HepG2 (cell line): ENCODE results near the gene ZNF575. TPM values are rescaled to one million over a fixed set of nuclear protein-coding genes. Genes with fewer than 3 reads are reported as not detected.
A peak's percentile ranks its signal among the peaks of the same experiment; 100 is the strongest.

Experiments
- CCAR2 ChIP-seq: fragments of 200-400 bp; formaldehyde crosslinking; optimal IDR thresholded peaks from 2 replicates; pipeline ENCODE3; 2018; ENCODE audit warnings: low read depth, mild to moderate bottlenecking, low read length, moderate library complexity
- CEBPG ChIP-seq: IDR thresholded peaks from 2 replicates; pipeline ENCODE4 v1.6.1; 2016
- NCOA1 ChIP-seq: sonication (generic); formaldehyde crosslinking; IDR thresholded peaks from 2 replicates; pipeline ENCODE4 v1.9.0; 2021; ENCODE audit warnings: missing genetic modification reagents
- POLR2G ChIP-seq: fragments of 200-400 bp; formaldehyde crosslinking; IDR thresholded peaks from 2 replicates; pipeline ENCODE4 v1.6.1; 2018; ENCODE audit warnings: mild to moderate bottlenecking, low read depth, low read length, moderate library complexity
- RXRA ChIP-seq: sonication (generic); formaldehyde crosslinking; IDR thresholded peaks from 2 replicates; pipeline ENCODE4 v1.5.1; 2020; ENCODE audit warnings: missing genetic modification reagents
- SMARCE1 ChIP-seq: fragments of 450-650 bp; IDR thresholded peaks from 2 replicates; pipeline ENCODE4 v1.6.1; 2017; ENCODE audit warnings: borderline replicate concordance
- SRSF9 ChIP-seq: fragments of 200-400 bp; formaldehyde crosslinking; IDR thresholded peaks from 2 replicates; pipeline ENCODE4 v1.6.1; 2018; ENCODE audit warnings: borderline replicate concordance, mild to moderate bottlenecking, low read depth, low read length; ENCODE audit not compliant: insufficient read depth, poor library complexity, severe bottlenecking
- XRCC5 ChIP-seq: fragments of 200-400 bp; formaldehyde crosslinking; optimal IDR thresholded peaks from 2 replicates; pipeline ENCODE3; 2017; ENCODE audit warnings: mild to moderate bottlenecking, low read length
- ZNF17 ChIP-seq: sonication (generic); formaldehyde crosslinking; IDR thresholded peaks from 2 replicates; pipeline ENCODE4 v1.5.0; 2020; ENCODE audit warnings: mild to moderate bottlenecking, missing genetic modification reagents
- ZNF329 ChIP-seq: sonication (generic); formaldehyde crosslinking; IDR thresholded peaks from 2 replicates; pipeline ENCODE4 v1.9.0; 2021; ENCODE audit warnings: low read depth, mild to moderate bottlenecking, missing genetic modification reagents
- ZNF564 ChIP-seq: sonication (generic); formaldehyde crosslinking; IDR thresholded peaks from 2 replicates; pipeline ENCODE4 v1.8.1; 2023; ENCODE audit warnings: mild to moderate bottlenecking, missing genetic modification reagents
- polyA plus RNA-seq, 8 experiments: library from polyadenylated mRNA; depleted of rRNA in 3 of 8; stranded (reverse) in 7 of 8; unstranded in 1 of 8; fragments of >200 nt; fragmentation: Illumina TruSeq in 4 of 8; extraction: Trizol in 4 of 8; gene quantifications; 2 replicates each; pipeline versions ENCODE4 v1.2.1 to v1.2.3, GENCODE V29; 2011 to 2016; ENCODE audit warnings: low read depth in 4 of 8, missing spikeins in 1 of 8, mixed read lengths in 1 of 8; ENCODE audit not compliant: insufficient read depth in 1 of 8
- total RNA-seq, 5 experiments: library from RNA; depleted of rRNA; stranded (reverse); fragments of >200 nt; fragmentation: Illumina TruSeq; extraction: Trizol; gene quantifications; 2 replicates each; pipeline ENCODE4 v1.2.3, GENCODE V29; 2016; ENCODE audit warnings: low read depth in 1 of 5
- TF ChIP-seq, protein P1 (sequence below): sonication (generic); formaldehyde crosslinking; IDR thresholded peaks from 2 replicates; pipeline ENCODE4 v1.5.1; 2020; ENCODE audit warnings: mild to moderate bottlenecking, missing genetic modification reagents
- TF ChIP-seq, protein P2 (sequence below): IDR thresholded peaks from 2 replicates; pipeline ENCODE4 v1.6.1; 2016; ENCODE audit warnings: missing biosample characterization, missing genetic modification reagents, low read depth
- TF ChIP-seq, protein P3 (sequence below): sonication (generic); formaldehyde crosslinking; IDR thresholded peaks from 2 replicates; pipeline ENCODE4 v1.9.0; 2021; ENCODE audit warnings: missing genetic modification reagents, borderline replicate concordance
- TF ChIP-seq, protein P4 (sequence below): sonication (generic); formaldehyde crosslinking; IDR thresholded peaks from 2 replicates; pipeline ENCODE4 v1.4.0; 2020; ENCODE audit warnings: missing genetic modification reagents
- TF ChIP-seq, protein P5 (sequence below): sonication (generic); formaldehyde crosslinking; IDR thresholded peaks from 2 replicates; pipeline ENCODE4 v1.9.0; 2022; ENCODE audit warnings: low read depth, missing genetic modification reagents

The ZNF575 gene
- total and polyA plus RNA-seq, 2 of the 13 experiments (the other 11 are each of a cell fraction or from before 2014, with no cell fraction given): 0.17 to 0.27 TPM

DNA sequence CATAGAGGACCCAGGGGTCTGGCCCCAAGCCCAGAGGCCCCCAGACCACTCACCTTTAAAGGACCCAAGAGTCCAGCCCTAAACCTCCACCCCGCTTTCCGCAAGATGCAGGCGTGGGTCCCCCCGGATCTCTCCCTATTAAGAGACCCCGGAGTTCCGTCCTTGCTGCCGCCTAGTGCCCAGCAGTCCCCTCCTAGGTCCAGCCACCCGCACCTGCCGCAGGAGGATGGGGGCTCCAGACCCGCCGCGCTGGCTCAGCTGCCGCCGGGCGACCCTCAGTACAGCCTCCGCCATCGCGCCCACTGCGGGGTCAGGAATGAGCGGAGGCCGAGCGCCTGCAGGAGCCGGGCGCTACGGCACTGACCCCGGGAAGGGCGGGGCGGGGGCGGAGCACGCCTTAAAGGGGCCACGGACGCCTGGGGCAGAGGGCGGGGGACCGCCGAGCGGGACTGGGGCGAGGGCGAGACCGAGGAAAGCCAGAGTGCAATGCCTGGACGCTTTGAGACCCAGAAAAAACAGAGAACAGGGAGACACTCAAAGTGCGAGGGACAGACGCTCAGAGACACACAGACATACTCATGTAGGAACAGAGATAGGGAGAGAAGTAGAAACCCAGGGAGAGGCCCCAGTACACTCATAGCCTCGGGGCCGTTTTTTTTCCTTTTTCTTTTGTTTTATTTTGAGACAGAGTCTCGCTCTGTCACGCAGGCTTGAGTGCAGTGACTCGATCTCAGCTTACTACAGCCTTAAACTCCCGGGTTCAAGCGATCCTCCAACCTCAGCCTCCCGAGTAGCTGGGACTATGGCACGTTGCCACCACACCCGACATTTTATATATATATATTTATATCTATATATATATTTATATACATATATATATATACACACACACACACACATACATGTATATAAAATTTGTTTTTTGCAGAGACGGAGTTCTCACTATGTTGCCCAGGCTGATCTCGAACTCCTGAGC lies 5.8 kb upstream of the ZNF575 start, which contains the start of gene ETHE1 (continued):
- TF ChIP-seq, protein P1, sequence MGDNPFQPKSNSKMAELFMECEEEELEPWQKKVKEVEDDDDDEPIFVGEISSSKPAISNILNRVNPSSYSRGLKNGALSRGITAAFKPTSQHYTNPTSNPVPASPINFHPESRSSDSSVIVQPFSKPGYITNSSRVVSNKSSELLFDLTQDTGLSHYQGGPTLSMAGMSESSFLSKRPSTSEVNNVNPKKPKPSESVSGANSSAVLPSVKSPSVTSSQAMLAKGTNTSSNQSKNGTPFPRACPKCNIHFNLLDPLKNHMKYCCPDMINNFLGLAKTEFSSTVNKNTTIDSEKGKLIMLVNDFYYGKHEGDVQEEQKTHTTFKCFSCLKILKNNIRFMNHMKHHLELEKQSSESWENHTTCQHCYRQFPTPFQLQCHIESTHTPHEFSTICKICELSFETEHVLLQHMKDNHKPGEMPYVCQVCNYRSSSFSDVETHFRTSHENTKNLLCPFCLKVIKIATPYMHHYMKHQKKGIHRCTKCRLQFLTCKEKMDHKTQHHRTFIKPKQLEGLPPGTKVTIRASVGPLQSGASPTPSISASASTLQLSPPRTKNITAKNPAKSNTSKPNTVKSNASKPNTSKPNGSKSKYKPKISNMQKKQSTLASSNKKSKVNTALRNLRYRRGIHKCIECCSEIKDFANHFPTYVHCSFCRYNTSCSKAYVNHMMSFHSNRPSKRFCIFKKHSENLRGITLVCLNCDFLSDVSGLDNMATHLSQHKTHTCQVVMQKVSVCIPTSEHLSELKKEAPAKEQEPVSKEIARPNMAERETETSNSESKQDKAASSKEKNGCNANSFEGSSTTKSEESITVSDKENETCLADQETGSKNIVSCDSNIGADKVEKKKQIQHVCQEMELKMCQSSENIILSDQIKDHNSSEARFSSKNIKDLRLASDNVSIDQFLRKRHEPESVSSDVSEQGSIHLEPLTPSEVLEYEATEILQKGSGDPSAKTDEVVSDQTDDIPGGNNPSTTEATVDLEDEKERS: no peak
- TF ChIP-seq ZNF17 (no peak), POLR2G (peak; percentile 90), ZNF329 (no peak), ZNF564 (CRISPR knock-in tag) (no peak), SMARCE1 (no peak), NCOA1 (no peak), CEBPG (CRISPR knock-in tag) (no peak), XRCC5 (no peak), SRSF9 (no peak), CCAR2 (no peak), RXRA (CRISPR knock-in tag) (peak; percentile 63)
- TF ChIP-seq, protein P2, sequence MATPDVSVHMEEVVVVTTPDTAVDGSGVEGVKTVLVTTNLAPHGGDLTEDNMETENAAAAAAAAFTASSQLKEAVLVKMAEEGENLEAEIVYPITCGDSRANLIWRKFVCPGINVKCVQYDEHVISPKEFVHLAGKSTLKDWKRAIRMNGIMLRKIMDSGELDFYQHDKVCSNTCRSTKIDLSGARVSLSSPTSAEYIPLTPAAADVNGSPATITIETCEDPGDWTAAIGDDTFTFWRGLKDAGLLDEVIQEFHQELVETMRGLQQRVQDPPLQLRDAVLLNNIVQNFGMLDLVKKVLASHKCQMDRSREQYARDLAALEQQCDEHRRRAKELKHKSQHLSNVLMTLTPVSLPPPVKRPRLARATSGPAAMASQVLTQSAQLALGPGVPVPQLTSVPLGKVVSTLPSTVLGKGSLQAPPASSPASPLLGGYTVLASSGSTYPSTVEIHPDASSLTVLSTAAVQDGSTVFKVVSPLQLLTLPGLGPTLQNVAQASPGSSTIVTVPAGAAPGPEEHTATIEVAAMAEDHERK (CRISPR knock-in tag): no peak
- TF ChIP-seq, protein P3, sequence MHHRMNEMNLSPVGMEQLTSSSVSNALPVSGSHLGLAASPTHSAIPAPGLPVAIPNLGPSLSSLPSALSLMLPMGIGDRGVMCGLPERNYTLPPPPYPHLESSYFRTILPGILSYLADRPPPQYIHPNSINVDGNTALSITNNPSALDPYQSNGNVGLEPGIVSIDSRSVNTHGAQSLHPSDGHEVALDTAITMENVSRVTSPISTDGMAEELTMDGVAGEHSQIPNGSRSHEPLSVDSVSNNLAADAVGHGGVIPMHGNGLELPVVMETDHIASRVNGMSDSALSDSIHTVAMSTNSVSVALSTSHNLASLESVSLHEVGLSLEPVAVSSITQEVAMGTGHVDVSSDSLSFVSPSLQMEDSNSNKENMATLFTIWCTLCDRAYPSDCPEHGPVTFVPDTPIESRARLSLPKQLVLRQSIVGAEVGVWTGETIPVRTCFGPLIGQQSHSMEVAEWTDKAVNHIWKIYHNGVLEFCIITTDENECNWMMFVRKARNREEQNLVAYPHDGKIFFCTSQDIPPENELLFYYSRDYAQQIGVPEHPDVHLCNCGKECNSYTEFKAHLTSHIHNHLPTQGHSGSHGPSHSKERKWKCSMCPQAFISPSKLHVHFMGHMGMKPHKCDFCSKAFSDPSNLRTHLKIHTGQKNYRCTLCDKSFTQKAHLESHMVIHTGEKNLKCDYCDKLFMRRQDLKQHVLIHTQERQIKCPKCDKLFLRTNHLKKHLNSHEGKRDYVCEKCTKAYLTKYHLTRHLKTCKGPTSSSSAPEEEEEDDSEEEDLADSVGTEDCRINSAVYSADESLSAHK (CRISPR knock-in tag): no peak
- TF ChIP-seq, protein P4, sequence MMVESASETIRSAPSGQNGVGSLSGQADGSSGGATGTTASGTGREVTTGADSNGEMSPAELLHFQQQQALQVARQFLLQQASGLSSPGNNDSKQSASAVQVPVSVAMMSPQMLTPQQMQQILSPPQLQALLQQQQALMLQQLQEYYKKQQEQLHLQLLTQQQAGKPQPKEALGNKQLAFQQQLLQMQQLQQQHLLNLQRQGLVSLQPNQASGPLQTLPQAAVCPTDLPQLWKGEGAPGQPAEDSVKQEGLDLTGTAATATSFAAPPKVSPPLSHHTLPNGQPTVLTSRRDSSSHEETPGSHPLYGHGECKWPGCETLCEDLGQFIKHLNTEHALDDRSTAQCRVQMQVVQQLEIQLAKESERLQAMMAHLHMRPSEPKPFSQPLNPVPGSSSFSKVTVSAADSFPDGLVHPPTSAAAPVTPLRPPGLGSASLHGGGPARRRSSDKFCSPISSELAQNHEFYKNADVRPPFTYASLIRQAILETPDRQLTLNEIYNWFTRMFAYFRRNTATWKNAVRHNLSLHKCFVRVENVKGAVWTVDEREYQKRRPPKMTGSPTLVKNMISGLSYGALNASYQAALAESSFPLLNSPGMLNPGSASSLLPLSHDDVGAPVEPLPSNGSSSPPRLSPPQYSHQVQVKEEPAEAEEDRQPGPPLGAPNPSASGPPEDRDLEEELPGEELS (CRISPR knock-in tag): no peak
- TF ChIP-seq, protein P5, sequence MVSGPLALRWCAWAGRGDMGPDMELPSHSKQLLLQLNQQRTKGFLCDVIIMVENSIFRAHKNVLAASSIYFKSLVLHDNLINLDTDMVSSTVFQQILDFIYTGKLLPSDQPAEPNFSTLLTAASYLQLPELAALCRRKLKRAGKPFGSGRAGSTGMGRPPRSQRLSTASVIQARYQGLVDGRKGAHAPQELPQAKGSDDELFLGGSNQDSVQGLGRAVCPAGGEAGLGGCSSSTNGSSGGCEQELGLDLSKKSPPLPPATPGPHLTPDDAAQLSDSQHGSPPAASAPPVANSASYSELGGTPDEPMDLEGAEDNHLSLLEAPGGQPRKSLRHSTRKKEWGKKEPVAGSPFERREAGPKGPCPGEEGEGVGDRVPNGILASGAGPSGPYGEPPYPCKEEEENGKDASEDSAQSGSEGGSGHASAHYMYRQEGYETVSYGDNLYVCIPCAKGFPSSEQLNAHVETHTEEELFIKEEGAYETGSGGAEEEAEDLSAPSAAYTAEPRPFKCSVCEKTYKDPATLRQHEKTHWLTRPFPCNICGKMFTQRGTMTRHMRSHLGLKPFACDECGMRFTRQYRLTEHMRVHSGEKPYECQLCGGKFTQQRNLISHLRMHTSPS (CRISPR knock-in tag): no peak
